ENCODE data around the gene GRM5.

The GRM5 gene

DNA sequence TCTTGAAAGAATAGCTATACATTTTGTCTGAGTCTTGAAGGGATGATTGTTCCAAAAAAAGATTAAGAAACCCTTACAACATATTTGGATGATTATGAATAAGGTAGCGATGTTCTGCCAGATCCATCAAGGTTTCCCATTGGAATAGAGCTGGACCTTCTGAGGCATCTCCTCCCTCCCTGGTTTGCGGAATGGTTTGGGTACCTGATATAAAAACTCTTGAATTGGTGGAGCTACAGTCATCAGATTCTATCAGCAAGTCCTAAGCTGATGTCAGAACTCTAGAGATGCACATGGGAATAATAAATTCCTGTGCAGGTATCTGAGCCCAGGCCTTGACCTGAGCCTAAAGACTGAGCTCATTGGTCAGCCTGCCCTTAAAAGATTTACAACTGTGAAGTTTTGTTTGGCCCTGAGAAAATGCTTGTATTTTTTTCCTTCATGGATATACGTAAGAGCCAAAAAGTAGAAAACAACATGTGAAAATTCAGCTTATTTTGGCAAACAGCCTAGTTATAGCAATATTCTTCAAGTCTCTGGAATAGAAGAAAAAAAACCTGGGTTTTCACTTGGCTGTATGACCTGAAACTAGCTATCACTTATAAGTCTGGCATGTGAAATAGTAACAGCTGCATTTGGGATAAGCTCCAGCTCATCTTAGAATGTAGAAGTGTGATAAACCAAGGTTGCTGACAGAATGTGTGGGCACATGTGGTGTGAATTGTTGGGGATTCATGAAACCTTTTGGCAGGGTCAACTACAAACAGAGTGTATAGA, 462.5 kb downstream of the GRM5 start:
- no peaks in the 10 kb centered on the region for H3K36me3 Mint-ChIP-seq
- H3K9me3 Mint-ChIP-seq (ENCODE audit: low read depth): peaks cover 6% of the 10 kb centered on the region
- H3K4me3 Mint-ChIP-seq: no peak overlapping the region

DNA sequence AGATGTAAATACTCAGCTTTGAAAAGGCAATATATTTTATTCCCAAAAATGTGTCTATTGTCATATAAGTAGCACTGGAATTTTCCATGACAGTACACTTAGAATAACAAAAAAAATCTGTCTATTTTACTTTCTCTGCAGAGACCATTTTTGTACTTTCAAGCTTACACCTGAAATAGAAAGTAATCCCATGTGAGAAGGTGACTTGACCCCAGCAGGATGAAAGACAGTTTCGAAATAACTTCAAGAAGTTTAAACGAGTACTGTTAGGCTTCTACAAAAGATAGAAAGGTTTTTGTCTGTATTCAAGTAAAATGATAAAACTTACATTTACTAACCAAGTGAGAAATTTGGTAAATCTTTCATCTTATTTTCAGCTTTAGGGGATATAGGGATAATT, 468.4 kb downstream of the GRM5 start:
- H3K4me3 Mint-ChIP-seq: no peak overlapping the region
- no peak overlapping the region for H3K27ac Mint-ChIP-seq
- H3K4me1 Mint-ChIP-seq (ENCODE audit: low read depth): peaks cover 12% of the 10 kb centered on the region
- H3K36me3 Mint-ChIP-seq: no peaks in the 10 kb centered on the region
- no peaks in the 10 kb centered on the region for H3K9me3 Mint-ChIP-seq (ENCODE audit: low read depth)
- H3K27me3 Mint-ChIP-seq: no peaks in the 10 kb centered on the region

More for the DNA sequence above, 462.5 kb downstream of the GRM5 start:
- Mint-ChIP-seq H3K27ac (no peak overlapping the region), H3K4me1 (ENCODE audit: low read depth) (peaks cover 2% of the 10 kb centered on the region), H3K27me3 (no peaks in the 10 kb centered on the region)

DNA sequence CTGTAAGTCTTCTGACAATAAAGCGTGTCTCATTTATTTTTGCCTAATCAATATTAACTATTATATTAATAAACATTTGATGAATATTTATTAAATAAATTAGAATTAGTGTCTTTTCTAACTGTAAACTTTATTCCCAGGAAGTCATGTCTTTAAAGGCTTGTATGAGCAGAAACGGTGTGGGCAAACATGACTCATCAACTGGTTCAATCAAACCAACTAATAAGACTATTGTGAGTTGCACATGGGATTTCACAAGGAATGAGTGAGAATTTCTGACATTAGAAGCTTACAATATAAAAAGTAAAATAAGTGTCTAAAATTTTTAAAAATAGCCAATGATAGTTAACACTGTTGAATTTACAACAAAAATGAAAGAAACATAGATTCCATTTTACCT, 469.0 kb downstream of the GRM5 start:
- Mint-ChIP-seq H3K36me3 (no peaks in the 10 kb centered on the region), H3K27me3 (no peaks in the 10 kb centered on the region), H3K4me1 (ENCODE audit: low read depth) (peaks cover 12% of the 10 kb centered on the region), H3K9me3 (ENCODE audit: low read depth) (no peaks in the 10 kb centered on the region), H3K4me3 (no peak overlapping the region), H3K27ac (no peak overlapping the region)

DNA sequence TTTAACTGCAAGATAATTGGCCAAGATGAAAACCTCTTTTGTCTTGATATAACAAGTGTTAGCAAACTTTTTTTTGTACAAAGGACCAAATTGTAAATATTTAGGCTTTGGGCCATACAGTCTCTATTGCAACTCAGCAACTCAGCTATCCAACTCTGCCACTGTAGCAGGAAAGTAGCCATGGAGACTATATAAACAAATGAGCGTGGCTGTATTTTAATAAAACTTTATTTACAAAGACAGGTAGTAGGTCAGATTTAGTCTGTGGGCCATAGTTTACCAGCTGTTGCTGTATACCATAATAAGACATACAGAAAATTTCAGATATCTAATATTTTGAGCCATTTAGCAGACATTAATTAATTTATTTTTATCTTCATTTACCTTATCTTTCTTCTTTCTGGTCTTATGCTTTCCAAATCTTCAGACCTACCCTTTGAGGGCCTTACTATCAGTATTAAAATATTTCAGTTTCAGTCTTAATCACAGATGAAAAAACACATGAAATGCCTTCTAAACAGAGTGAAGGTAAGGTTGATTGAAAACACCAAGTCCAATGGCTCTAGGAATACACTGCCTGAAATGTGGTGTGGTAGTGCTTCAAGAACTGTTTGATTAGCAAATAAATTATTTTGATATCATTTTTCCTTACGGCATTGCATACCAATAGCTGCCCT, 471.4 kb downstream of the GRM5 start:
- Mint-ChIP-seq H3K27ac (no peak overlapping the region), H3K4me3 (no peak overlapping the region), H3K4me1 (ENCODE audit: low read depth) (peaks cover 12% of the 10 kb centered on the region), H3K9me3 (ENCODE audit: low read depth) (no peaks in the 10 kb centered on the region), H3K36me3 (no peaks in the 10 kb centered on the region), H3K27me3 (no peaks in the 10 kb centered on the region)

DNA sequence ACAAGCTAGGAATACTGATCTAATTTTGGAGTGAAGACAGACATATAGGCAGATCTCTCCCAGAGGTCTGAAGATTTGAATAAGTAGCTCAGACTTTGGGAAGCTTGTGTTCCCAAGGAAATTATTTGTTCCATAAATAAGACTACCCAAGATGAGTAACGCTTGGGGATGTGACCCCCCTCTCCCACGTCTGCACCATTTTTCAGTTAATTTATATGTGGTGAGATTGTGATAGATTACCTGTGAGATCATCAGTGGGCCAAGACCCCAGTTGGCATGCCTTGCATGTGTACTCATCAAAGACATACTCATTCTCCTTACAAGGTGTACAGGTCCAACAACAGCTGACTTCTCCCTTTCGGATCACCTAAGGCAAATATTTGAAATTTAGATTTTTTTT, 475.4 kb downstream of the GRM5 start:
- Mint-ChIP-seq H3K27me3 (no peaks in the 10 kb centered on the region), H3K9me3 (ENCODE audit: low read depth) (no peaks in the 10 kb centered on the region), H3K27ac (no peak overlapping the region), H3K4me3 (no peak overlapping the region), H3K36me3 (no peaks in the 10 kb centered on the region), H3K4me1 (ENCODE audit: low read depth) (peaks cover 9% of the 10 kb centered on the region)

DNA sequence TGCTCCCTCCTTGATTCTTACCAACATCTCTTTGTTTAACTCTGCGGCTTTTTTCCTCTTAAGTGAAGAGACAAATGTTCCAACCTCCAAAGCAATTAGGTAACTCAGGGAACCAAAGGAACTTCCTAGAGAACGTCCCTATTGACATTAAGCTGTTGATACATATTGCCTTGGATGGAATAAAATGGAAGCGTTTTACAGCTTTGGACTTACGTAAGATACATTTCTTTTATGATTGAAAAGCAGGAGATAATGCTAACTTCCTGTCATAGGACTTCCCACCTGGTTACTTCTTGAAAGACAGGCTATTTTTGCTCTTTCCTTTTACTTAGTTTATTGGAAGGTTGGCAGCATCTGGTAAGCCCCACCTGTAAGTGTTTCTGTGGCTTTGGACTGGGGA, 482.5 kb downstream of the GRM5 start:
- Mint-ChIP-seq H3K27ac (no peak overlapping the region), H3K27me3 (peaks cover 5% of the 10 kb centered on the region), H3K4me3 (no peak overlapping the region), H3K4me1 (ENCODE audit: low read depth) (peaks cover 9% of the 10 kb centered on the region), H3K36me3 (no peaks in the 10 kb centered on the region), H3K9me3 (ENCODE audit: low read depth) (no peaks in the 10 kb centered on the region)

DNA sequence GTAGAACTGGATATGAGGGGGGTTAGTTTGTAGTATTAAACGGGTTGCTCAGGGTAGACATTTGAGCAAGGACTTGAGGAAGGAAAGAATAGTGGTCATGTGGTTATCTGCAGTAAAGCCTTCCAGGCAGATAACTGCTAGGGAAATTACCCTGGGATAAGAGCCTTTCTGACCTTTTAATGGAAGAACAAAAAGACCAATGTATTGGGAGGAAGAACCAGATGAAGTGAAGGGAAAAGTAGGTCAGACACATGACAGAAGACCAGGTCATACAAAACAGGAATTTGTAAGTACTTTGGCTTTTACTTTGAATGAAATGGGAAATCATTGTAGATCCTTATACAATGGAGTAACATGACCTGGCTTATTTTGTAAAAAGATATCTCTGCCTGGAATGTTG, 486.3 kb downstream of the GRM5 start:
- no peak overlapping the region for H3K4me3 Mint-ChIP-seq
- H3K27ac Mint-ChIP-seq: no peak overlapping the region
- no peaks in the 10 kb centered on the region for H3K9me3 Mint-ChIP-seq (ENCODE audit: low read depth)
- H3K4me1 Mint-ChIP-seq (ENCODE audit: low read depth): no peaks in the 10 kb centered on the region
- peaks cover 7% of the 10 kb centered on the region for H3K27me3 Mint-ChIP-seq
- H3K36me3 Mint-ChIP-seq: peaks cover 2% of the 10 kb centered on the region

DNA sequence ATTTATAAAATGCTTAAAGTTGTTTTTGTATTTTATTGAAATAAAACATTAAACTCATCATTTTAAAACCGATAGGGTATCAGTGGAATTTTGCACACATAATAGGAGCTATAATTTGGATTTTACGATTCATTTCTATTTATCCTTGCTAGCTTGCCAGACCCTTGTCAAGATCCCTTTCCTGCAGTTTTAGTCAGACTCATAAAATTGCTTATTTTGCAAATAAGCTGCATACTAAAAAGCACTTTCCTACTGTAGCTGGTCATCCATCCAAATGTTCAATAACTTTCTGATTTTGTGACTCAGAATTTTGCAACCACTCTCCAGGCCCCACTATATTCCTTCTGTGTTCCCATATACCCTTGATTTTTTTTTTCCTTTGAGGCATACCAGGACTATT, 489.0 kb downstream of the GRM5 start:
- H3K27ac Mint-ChIP-seq: no peak overlapping the region
- H3K4me1 Mint-ChIP-seq (ENCODE audit: low read depth): no peaks in the 10 kb centered on the region
- H3K9me3 Mint-ChIP-seq (ENCODE audit: low read depth): no peaks in the 10 kb centered on the region
- no peak overlapping the region for H3K4me3 Mint-ChIP-seq
- H3K36me3 Mint-ChIP-seq: peaks cover 2% of the 10 kb centered on the region
- peaks cover 5% of the 10 kb centered on the region for H3K27me3 Mint-ChIP-seq

DNA sequence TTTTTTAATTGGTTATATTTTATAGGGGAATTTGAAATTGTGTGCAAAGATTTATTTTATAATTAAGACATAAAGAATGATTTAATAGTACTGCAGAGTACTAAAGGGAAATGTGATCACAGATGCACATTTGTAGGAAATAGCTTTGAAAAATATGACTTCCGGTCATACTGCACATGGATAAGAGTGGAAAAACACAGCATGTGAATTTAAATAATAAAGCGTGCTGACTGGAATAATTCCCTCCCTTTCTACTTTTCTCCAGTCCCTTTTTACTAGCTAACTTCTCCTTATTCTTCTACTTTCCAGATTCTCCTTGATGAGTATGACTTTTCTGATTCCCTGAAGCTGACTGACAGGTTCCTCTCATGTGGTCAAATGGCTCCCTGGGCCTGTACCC, 489.9 kb downstream of the GRM5 start:
- Mint-ChIP-seq H3K36me3 (peaks cover 2% of the 10 kb centered on the region), H3K27ac (no peak overlapping the region), H3K4me1 (ENCODE audit: low read depth) (no peaks in the 10 kb centered on the region), H3K4me3 (no peak overlapping the region), H3K9me3 (ENCODE audit: low read depth) (no peaks in the 10 kb centered on the region), H3K27me3 (peaks cover 5% of the 10 kb centered on the region)

DNA sequence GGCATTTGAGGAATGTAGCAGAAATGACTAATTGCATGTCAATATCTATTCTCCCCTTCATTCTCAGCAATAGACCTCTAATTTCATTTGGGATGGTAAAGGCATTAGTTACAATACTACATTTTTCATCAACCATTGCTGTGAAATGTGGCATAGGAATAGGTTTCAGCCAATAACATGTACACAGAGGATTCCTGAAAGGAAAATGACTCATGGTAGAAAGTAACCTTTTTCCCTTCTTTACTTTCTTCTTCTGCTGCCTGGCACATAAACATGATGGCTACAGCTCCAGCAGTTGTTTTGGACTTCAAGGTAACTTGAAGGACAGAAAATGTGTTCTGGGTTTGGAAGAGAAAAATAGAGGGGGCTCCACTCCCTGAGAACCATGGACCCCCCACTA, 496.4 kb downstream of the GRM5 start:
- H3K27ac Mint-ChIP-seq: no peak overlapping the region
- no peaks in the 10 kb centered on the region for H3K36me3 Mint-ChIP-seq
- no peaks in the 10 kb centered on the region for H3K9me3 Mint-ChIP-seq (ENCODE audit: low read depth)
- no peaks in the 10 kb centered on the region for H3K27me3 Mint-ChIP-seq
- no peaks in the 10 kb centered on the region for H3K4me1 Mint-ChIP-seq (ENCODE audit: low read depth)
- H3K4me3 Mint-ChIP-seq: no peak overlapping the region

DNA sequence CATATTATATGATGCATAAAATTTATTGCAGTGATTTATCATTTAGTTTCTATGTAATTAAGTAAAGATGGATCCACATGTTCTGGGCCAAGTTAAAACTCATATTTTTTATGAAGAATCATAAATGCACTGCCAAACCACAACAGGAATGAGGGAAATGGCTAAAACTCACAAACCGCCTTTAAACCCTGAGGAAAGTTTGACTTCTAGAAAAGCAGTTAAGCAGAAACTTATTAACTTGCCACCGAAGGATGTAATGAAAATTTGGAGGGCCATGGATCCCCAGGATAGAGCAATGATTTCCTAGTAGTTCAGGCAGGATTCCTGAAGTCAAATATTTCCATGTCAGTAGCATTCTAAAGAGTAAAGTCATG, 510.0 kb downstream of the GRM5 start:
- Mint-ChIP-seq H3K4me1 (ENCODE audit: low read depth) (no peaks in the 10 kb centered on the region), H3K27ac (no peak overlapping the region), H3K36me3 (no peaks in the 10 kb centered on the region), H3K9me3 (ENCODE audit: low read depth) (no peaks in the 10 kb centered on the region), H3K4me3 (no peak overlapping the region), H3K27me3 (peaks cover 2% of the 10 kb centered on the region)

DNA sequence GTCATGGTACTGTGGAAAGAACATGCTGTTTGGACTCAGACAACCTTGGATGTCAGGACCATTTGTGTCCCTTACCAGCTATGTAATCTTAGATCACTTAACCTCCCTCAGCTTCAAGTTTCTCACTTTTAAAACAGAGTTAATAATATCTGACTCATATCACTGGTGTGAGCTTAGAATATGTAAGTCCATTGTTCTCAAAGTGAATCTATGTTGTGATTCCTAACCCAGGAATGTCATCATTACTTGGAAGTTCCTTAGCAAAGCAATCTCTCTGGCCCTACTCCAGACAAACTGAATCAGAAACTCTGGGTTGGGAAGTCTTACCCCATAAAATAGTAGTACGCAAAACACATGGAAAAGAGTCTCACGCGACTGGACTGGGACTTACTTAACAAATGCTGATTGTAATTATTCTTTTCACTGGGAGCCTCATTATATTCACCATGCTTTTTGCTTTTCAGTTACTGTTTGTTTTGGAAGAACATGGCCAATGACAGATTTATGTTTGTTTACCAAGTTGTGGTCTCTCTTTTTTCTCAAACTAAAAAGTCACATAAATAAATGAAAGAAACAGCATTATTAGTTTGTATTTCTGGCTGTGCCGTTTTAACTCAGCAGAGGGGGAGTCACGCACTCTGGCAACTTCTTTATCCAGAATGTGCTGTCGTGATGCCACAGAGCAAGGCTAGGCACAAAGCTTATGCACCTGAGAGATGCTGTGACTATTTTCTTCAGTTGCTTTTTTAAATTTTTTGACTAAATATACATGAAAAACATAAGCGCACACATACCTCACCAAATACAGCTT, 510.6 kb downstream of the GRM5 start:
- Mint-ChIP-seq H3K9me3 (ENCODE audit: low read depth) (no peaks in the 10 kb centered on the region), H3K36me3 (no peaks in the 10 kb centered on the region), H3K27me3 (peaks cover 2% of the 10 kb centered on the region), H3K4me3 (no peak overlapping the region), H3K27ac (no peak overlapping the region), H3K4me1 (ENCODE audit: low read depth) (no peaks in the 10 kb centered on the region)

DNA sequence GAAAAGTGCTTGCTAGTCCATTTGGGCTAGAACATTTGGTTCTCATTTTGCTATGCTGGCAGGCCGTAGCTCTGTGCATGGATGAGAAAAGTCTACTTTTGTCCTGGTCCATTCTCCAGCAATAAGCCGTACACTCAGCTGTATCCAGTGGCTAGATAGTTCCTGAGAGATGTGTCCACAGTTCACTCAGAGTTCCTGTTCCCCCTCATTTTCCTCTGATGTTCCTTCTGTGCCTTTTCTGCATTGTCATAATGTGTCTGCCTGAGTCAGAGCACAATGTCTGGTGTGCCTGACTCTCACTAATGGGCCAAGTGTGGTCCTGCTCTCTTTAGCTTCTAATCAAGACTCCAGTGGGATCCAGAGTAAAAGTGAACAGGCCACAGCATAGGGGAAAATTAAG, 512.6 kb downstream of the GRM5 start:
- Mint-ChIP-seq H3K4me3 (no peak overlapping the region), H3K4me1 (ENCODE audit: low read depth) (no peaks in the 10 kb centered on the region), H3K27ac (no peak overlapping the region), H3K27me3 (peaks cover 2% of the 10 kb centered on the region), H3K36me3 (no peaks in the 10 kb centered on the region), H3K9me3 (ENCODE audit: low read depth) (no peaks in the 10 kb centered on the region)

DNA sequence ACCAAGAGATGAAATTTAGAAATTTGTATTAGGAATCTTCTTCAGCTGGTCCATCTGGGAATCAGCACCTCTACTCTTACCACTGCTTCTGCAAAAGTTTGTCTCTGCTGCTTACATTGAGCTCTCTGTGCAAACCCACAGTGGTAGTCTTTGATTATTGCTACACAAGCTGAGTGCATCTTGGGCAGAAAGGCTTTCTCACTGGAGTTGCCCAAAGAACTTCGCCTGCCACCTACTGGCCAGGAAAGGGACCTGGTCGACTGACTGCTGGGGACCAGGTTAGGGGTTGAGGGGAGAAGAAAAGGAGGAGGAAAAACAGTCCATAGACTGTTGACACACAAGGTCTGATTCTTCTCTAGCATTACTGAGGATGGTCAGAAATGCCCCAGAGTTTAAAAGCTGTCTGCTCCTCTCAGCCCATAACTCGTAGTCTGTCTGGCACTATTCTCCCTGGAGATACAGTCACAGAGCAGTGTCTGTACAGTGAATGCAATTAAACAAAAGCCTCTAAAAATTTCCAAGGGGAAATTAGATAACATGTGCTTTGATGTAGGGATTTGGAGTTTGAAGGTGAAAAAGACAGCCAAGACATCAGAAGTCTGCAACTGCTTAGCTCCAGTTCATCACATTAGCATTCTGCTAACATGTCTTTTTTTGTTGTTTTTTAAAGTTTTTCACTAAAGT, 513.3 kb downstream of the GRM5 start:
- Mint-ChIP-seq H3K27me3 (peaks cover 2% of the 10 kb centered on the region), H3K4me1 (ENCODE audit: low read depth) (no peaks in the 10 kb centered on the region), H3K9me3 (ENCODE audit: low read depth) (no peaks in the 10 kb centered on the region), H3K27ac (no peak overlapping the region), H3K36me3 (no peaks in the 10 kb centered on the region), H3K4me3 (no peak overlapping the region)
